ENCODE results near the gene POMP. TPM values are rescaled to one million over a fixed set of nuclear protein-coding genes. Genes with fewer than 3 reads are reported as not detected.

Gene POMP
- total and polyA plus RNA-seq, 9 donors = 63.9 to 77.9 (median 70.0) TPM

GRCh38 chr13:28620011-28620830 is 38.7 kb upstream of the POMP start:
- Histone ChIP-seq H3K27me3 (ENCODE audit: control insufficient read depth, insufficient read depth, low read length) (no peaks in the 10 kb centered on the region), H3K36me3 (ENCODE audit: control insufficient read depth, insufficient read depth, low read length) (no peaks in the 10 kb centered on the region), H3K4me3 (ENCODE audit: low read length) (no peak overlapping the region), H3K27ac (ENCODE audit: low read length) (no peak overlapping the region), H3K9me3 (replicated peaks; ENCODE audit: control insufficient read depth, low read depth, low read length) (no peaks in the 10 kb centered on the region), H3K4me1 (ENCODE audit: control insufficient read depth, insufficient read depth, low read length) (no peaks in the 10 kb centered on the region)
- DNase-seq = no peak
- WGBS (ENCODE audit: insufficient coverage) = 92% methylated on average over 4 of the region's 8 CpGs

DNA sequence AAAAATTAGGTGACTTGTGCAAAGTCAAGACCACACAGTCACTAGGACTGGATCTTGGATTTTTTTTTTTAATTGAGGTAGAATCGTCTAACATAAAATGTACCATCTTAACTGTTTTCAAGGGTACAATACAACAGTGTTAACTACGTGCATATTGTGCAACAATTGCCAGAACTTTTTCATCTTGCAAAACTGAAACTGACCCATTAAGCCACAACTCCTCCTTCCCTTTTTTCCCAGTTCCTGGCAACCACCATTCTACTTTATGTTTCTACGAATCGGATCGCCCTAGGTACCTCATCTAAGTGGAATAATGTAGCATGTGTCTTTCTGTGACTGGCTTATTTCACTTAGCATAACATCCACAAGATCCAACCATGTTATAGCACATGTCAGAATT is 37.5 kb upstream of the POMP start:
- WGBS (ENCODE audit: insufficient coverage) = no CpG with 5 or more reads among the region's 5 CpGs
- Histone ChIP-seq H3K36me3 (ENCODE audit: control insufficient read depth, insufficient read depth, low read length) (no peaks in the 10 kb centered on the region), H3K4me3 (ENCODE audit: low read length) (no peak overlapping the region), H3K9me3 (replicated peaks; ENCODE audit: control insufficient read depth, low read depth, low read length) (no peaks in the 10 kb centered on the region), H3K27me3 (ENCODE audit: control insufficient read depth, insufficient read depth, low read length) (no peaks in the 10 kb centered on the region), H3K4me1 (ENCODE audit: control insufficient read depth, insufficient read depth, low read length) (no peaks in the 10 kb centered on the region), H3K27ac (ENCODE audit: low read length) (no peak overlapping the region)
- DNase-seq = no peak

GRCh38 chr13:28622286-28622685 is 36.6 kb upstream of the POMP start:
- no peak overlapping the region for H3K4me3 ChIP-seq (ENCODE audit: low read length)
- H3K4me1 ChIP-seq (ENCODE audit: control insufficient read depth, insufficient read depth, low read length) = no peaks in the 10 kb centered on the region
- no peak for DNase-seq
- H3K27me3 ChIP-seq (ENCODE audit: control insufficient read depth, insufficient read depth, low read length) = no peaks in the 10 kb centered on the region
- no peaks in the 10 kb centered on the region for H3K9me3 ChIP-seq (replicated peaks; ENCODE audit: control insufficient read depth, low read depth, low read length)
- H3K27ac ChIP-seq (ENCODE audit: low read length) = no peak overlapping the region
- 78% methylated on average over 8 of the region's 8 CpGs for WGBS (ENCODE audit: insufficient coverage)
- H3K36me3 ChIP-seq (ENCODE audit: control insufficient read depth, insufficient read depth, low read length) = no peaks in the 10 kb centered on the region

DNA sequence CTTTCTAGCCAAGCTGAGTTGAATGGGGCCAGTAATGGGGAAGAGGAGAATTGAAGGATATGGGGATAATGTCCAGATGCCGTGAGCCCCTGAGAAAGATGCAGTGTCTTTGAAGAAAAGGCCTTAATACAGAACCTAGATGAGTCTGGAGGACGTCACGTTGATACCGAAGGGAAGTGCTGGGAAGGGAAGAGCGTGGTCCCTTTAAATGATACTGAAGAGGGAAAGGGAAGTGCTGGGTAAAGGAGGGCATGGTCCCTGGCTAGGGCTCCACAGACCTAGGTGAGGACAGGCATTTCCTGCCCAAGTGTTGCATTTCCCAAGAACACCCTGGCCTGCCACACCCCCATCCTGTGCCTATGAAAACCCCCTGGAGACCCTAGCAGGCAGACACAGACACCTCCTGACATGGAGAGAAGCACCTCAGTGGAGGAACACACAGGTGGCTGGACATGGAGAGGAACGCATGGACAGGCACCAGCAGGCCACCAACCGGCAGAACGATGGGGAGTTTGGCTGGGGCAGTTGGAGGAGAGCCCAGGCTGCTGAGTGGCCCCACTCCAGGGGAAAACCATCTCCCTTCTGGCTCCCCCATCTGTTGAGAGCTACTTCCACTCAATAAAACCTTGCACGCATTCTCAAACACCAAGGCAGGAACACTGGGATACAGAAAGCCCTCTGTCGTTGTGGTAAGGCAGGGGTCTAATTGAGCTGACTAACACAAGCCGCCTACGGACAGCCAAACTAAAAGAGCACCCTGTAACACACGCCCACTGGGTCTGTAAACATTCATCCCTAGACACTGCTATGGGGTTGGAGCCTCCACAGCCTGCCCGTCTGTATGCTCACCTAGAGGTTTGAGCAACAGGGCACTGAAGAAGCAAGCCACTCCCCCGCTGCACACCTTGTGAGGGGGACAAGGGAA is 34.9 kb upstream of the POMP start:
- no peaks in the 10 kb centered on the region for H3K36me3 ChIP-seq (ENCODE audit: control insufficient read depth, insufficient read depth, low read length)
- H3K9me3 ChIP-seq (replicated peaks; ENCODE audit: control insufficient read depth, low read depth, low read length) = no peaks in the 10 kb centered on the region
- no peak overlapping the region for H3K27ac ChIP-seq (ENCODE audit: low read length)
- WGBS (ENCODE audit: insufficient coverage) = 66% methylated on average over 6 of the region's 15 CpGs
- H3K4me1 ChIP-seq (ENCODE audit: control insufficient read depth, insufficient read depth, low read length) = no peaks in the 10 kb centered on the region
- no peaks in the 10 kb centered on the region for H3K27me3 ChIP-seq (ENCODE audit: control insufficient read depth, insufficient read depth, low read length)
- DNase-seq = no peak
- H3K4me3 ChIP-seq (ENCODE audit: low read length) = no peak overlapping the region

GRCh38 chr13:28624707-28625432 is 34.1 kb upstream of the POMP start:
- Histone ChIP-seq H3K36me3 (ENCODE audit: control insufficient read depth, insufficient read depth, low read length) (no peaks in the 10 kb centered on the region), H3K9me3 (replicated peaks; ENCODE audit: control insufficient read depth, low read depth, low read length) (no peaks in the 10 kb centered on the region), H3K4me3 (ENCODE audit: low read length) (no peak overlapping the region), H3K4me1 (ENCODE audit: control insufficient read depth, insufficient read depth, low read length) (no peaks in the 10 kb centered on the region), H3K27me3 (ENCODE audit: control insufficient read depth, insufficient read depth, low read length) (no peaks in the 10 kb centered on the region), H3K27ac (ENCODE audit: low read length) (no peak overlapping the region)
- WGBS (ENCODE audit: insufficient coverage) = 73% methylated on average over 6 of the region's 11 CpGs
- no peak for DNase-seq

DNA sequence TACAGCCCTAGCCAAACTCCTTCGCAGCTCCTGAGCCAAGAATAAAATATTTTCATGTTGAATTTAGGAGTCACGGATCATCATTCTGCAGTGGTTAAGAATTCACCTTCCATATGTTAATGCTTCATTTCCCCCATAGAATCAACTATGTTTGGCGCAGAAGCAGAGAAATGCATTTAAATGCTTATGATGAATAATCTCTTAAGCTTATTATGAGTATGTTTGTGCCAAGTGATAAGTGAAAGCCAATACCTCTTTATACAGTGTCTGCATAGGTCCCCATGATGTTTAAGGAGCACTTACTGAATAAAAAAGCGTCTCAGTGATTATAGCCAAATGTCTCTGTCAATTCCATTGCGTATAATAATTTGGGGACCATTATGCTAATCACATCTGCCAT is 32.7 kb upstream of the POMP start:
- Histone ChIP-seq H3K36me3 (ENCODE audit: control insufficient read depth, insufficient read depth, low read length) (no peaks in the 10 kb centered on the region), H3K4me1 (ENCODE audit: control insufficient read depth, insufficient read depth, low read length) (no peaks in the 10 kb centered on the region), H3K9me3 (replicated peaks; ENCODE audit: control insufficient read depth, low read depth, low read length) (no peaks in the 10 kb centered on the region), H3K4me3 (ENCODE audit: low read length) (no peak overlapping the region), H3K27me3 (ENCODE audit: control insufficient read depth, insufficient read depth, low read length) (no peaks in the 10 kb centered on the region), H3K27ac (ENCODE audit: low read length) (no peak overlapping the region)
- DNase-seq = no peak
- WGBS (ENCODE audit: insufficient coverage) = 73% methylated on average over 2 of the region's 5 CpGs

GRCh38 chr13:28628241-28628640 is 30.7 kb upstream of the POMP start:
- DNase-seq = no peak
- Histone ChIP-seq H3K27me3 (ENCODE audit: control insufficient read depth, insufficient read depth, low read length) (no peaks in the 10 kb centered on the region), H3K27ac (ENCODE audit: low read length) (no peak overlapping the region), H3K4me1 (ENCODE audit: control insufficient read depth, insufficient read depth, low read length) (no peaks in the 10 kb centered on the region), H3K9me3 (replicated peaks; ENCODE audit: control insufficient read depth, low read depth, low read length) (no peaks in the 10 kb centered on the region), H3K4me3 (ENCODE audit: low read length) (no peak overlapping the region), H3K36me3 (ENCODE audit: control insufficient read depth, insufficient read depth, low read length) (no peaks in the 10 kb centered on the region)
- WGBS (ENCODE audit: insufficient coverage) = no CpG with 5 or more reads among the region's 4 CpGs

DNA sequence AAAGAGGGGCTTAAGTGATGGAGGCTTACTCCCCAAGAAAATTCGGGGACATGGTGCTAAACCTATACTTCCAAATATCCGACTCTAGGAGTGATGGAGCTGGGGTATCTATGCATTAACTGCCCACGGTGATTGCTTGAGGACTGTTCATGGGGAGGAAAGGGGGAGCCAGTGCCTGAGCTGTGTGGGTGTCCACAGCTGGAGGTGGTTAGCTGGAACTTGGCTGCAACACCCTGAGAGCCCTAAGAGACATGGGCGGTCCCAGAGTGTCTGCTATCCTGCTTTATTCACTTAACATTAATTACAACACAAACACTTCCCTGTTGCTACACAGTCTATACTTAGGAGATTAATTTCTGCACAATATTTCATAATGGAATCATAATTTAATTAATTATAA is 28.1 kb upstream of the POMP start:
- Histone ChIP-seq H3K4me1 (ENCODE audit: control insufficient read depth, insufficient read depth, low read length) (no peaks in the 10 kb centered on the region), H3K27ac (ENCODE audit: low read length) (no peak overlapping the region), H3K4me3 (ENCODE audit: low read length) (no peak overlapping the region), H3K9me3 (replicated peaks; ENCODE audit: control insufficient read depth, low read depth, low read length) (no peaks in the 10 kb centered on the region), H3K27me3 (ENCODE audit: control insufficient read depth, insufficient read depth, low read length) (no peaks in the 10 kb centered on the region), H3K36me3 (ENCODE audit: control insufficient read depth, insufficient read depth, low read length) (no peaks in the 10 kb centered on the region)
- peak; percentile 25 for DNase-seq
- no CpG with 5 or more reads among the region's 4 CpGs for WGBS (ENCODE audit: insufficient coverage)

DNA sequence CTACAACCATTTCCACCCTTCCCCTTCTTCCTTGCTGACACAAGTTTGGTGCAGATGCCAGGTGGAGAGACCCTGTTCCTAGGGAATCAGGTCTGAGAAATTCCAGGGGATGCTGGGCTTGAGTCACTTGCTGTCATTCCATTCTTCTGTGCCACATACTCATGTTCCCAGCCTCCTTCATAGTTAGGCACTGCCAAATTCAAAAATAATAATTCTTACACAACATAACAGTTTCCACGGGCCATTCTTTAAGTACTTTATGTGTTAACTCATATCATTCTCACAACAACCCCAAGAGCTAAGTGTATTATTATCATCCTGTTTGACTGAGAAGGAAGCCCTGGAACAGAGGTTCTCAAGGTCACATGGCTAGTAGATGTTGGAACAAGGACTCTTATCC is 27.1 kb upstream of the POMP start:
- Histone ChIP-seq H3K4me3 (ENCODE audit: low read length) (no peak overlapping the region), H3K36me3 (ENCODE audit: control insufficient read depth, insufficient read depth, low read length) (no peaks in the 10 kb centered on the region), H3K27me3 (ENCODE audit: control insufficient read depth, insufficient read depth, low read length) (no peaks in the 10 kb centered on the region), H3K4me1 (ENCODE audit: control insufficient read depth, insufficient read depth, low read length) (no peaks in the 10 kb centered on the region), H3K27ac (ENCODE audit: low read length) (no peak overlapping the region), H3K9me3 (replicated peaks; ENCODE audit: control insufficient read depth, low read depth, low read length) (no peaks in the 10 kb centered on the region)
- WGBS (ENCODE audit: insufficient coverage) = no CpG with 5 or more reads among the region's 1 CpG
- DNase-seq = no peak

DNA sequence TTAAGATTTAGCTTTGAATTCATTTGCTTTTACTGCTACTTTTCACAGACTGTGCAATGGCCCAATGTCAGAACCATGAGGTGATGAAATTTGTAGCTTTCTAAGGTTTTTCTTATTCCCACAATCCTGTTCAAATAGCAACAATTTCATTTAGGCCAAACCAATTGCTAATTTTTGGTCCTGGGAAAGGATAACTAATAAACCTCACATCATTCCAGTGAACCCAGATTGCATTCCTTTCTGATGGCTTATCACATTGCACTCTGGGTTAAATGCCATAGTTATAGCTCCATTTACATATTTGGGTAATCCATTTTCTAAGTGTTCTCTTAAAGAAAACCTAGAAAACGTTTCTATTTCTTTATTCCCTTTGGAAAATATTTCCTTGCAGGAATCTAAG is 22.9 kb upstream of the POMP start:
- Histone ChIP-seq H3K4me3 (ENCODE audit: low read length) (no peak overlapping the region), H3K36me3 (ENCODE audit: control insufficient read depth, insufficient read depth, low read length) (no peaks in the 10 kb centered on the region), H3K27me3 (ENCODE audit: control insufficient read depth, insufficient read depth, low read length) (no peaks in the 10 kb centered on the region), H3K4me1 (ENCODE audit: control insufficient read depth, insufficient read depth, low read length) (no peaks in the 10 kb centered on the region), H3K9me3 (replicated peaks; ENCODE audit: control insufficient read depth, low read depth, low read length) (no peaks in the 10 kb centered on the region), H3K27ac (ENCODE audit: low read length) (no peak overlapping the region)
- WGBS (ENCODE audit: insufficient coverage) = no CpG with 5 or more reads among the region's 1 CpG
- DNase-seq = no peak

Measured in muscle of leg (tissue), 11 donors.